SK-N-SH (cell line): ENCODE results near the gene CIAO3. TPM values are rescaled to one million over a fixed set of nuclear protein-coding genes. Genes with fewer than 3 reads are reported as not detected.

Experiments used
- CTCF ChIA-PET: fragments of 300-600, 350-600 bp; formaldehyde crosslinking; extraction: SDS; loops from one replicate; lab custom pipeline; 2021; lab: Yijun Ruan, JAX
- POLR2A ChIA-PET: fragments of 350-600 bp; sonication (Branson Sonifier 250); formaldehyde crosslinking; extraction: SDS; loops from one replicate; lab custom pipeline; 2020; ENCODE audit warnings: antibody characterized with exemption, inconsistent platforms; lab: Yijun Ruan, JAX
- DNase-seq: peaks from one replicate; pipeline ENCODE4 v3.0.0; 2012
- H2AFZ ChIP-seq: fragments of 200-600 bp; sonication (generic); 2 replicates; pipeline ENCODE4 v1.8.1; 2016; ENCODE audit warnings: antibody characterized with exemption, mild to moderate bottlenecking, low read depth
- H3F3A ChIP-seq: fragments of 200-600 bp; sonication (generic); replicated peaks from 2 replicates; pipeline ENCODE3; 2016; ENCODE audit warnings: antibody characterized with exemption, mild to moderate bottlenecking; ENCODE audit not compliant: insufficient read depth
- H3K27ac ChIP-seq, 2 experiments: fragments of 200-500 bp in 1 of 2; fragments of 200-600 bp in 1 of 2; sonication (Bioruptor generic) in 1 of 2; sonication (generic), shearing (Covaris generic) in 1 of 2; 2 replicates each; pipeline versions ENCODE4 v1.5.1 to v1.6.1; 2014 to 2016; ENCODE audit warnings: low read depth in 2 of 2, inconsistent platforms in 1 of 2, low read length in 1 of 2, mild to moderate bottlenecking in 1 of 2, mixed read lengths in 1 of 2
- H3K27me3 ChIP-seq: fragments of 200-600 bp; sonication (generic), shearing (Covaris generic); 2 replicates; pipeline ENCODE4 v1.6.1; 2016; ENCODE audit warnings: mixed run types; ENCODE audit not compliant: insufficient read depth
- H3K36me3 ChIP-seq, 2 experiments: fragments of 200-500 bp in 1 of 2; fragments of 200-600 bp in 1 of 2; sonication (Bioruptor generic) in 1 of 2; sonication (generic) in 1 of 2; replicated peaks in 1 of 2; 2 replicates each; pipeline versions ENCODE3 to v1.5.1; 2014 to 2016; ENCODE audit warnings: low read length in 1 of 2, mild to moderate bottlenecking in 1 of 2; ENCODE audit not compliant: insufficient read depth in 2 of 2, control insufficient read depth in 1 of 2
- H3K4me1 ChIP-seq, 2 experiments: fragments of 200-500 bp in 1 of 2; fragments of 200-600 bp in 1 of 2; sonication (Bioruptor generic) in 1 of 2; sonication (generic), shearing (Covaris generic) in 1 of 2; 2 replicates each; pipeline versions ENCODE4 v1.5.1 to v1.6.1; 2014 to 2016; ENCODE audit warnings: low read depth in 1 of 2, low read length in 1 of 2, mixed run types in 1 of 2; ENCODE audit not compliant: insufficient read depth in 2 of 2, control insufficient read depth in 1 of 2
- H3K4me2 ChIP-seq: fragments of 200-600 bp; sonication (generic), shearing (Covaris generic); 2 replicates; pipeline ENCODE4 v1.6.1; 2017; ENCODE audit warnings: mixed run types
- H3K4me3 ChIP-seq, 2 experiments: fragments of 200-500 bp in 1 of 2; fragments of 200-600 bp in 1 of 2; sonication (Bioruptor generic) in 1 of 2; sonication (generic), shearing (Covaris generic) in 1 of 2; 2 replicates each; pipeline versions ENCODE4 v1.5.1 to v1.8.1; 2014 to 2016; ENCODE audit warnings: low read depth in 2 of 2, inconsistent platforms in 1 of 2, low read length in 1 of 2, mild to moderate bottlenecking in 1 of 2, mixed read lengths in 1 of 2, moderate library complexity in 1 of 2
- H3K79me2 ChIP-seq: fragments of 200-600 bp; sonication (generic); 2 replicates; pipeline ENCODE4 v1.8.1; 2017; ENCODE audit warnings: mild to moderate bottlenecking; ENCODE audit not compliant: insufficient read depth
- H3K9ac ChIP-seq: fragments of 200-600 bp; sonication (generic); 2 replicates; pipeline ENCODE4 v1.6.1; 2017; ENCODE audit warnings: mixed run types
- H3K9me2 ChIP-seq: fragments of 200-600 bp; sonication (generic); 2 replicates; pipeline ENCODE4 v1.6.1; 2017; ENCODE audit warnings: mixed run types
- H3K9me3 ChIP-seq: fragments of 200-600 bp; sonication (generic); 2 replicates; pipeline ENCODE4 v1.6.1; 2017; ENCODE audit warnings: mixed run types, mild to moderate bottlenecking, moderate library complexity
- H4K20me1 ChIP-seq: fragments of 200-600 bp; sonication (generic); 2 replicates; pipeline ENCODE4 v1.6.1; 2017; ENCODE audit warnings: mild to moderate bottlenecking, mixed run types; ENCODE audit not compliant: insufficient read depth
- CHD2 ChIP-seq: fragments of 150-350 bp; IDR thresholded peaks from 2 replicates; pipeline ENCODE4 v1.6.1; 2018; ENCODE audit warnings: low read length; ENCODE audit not compliant: partially characterized antibody
- EP300 ChIP-seq, 2 experiments: IDR thresholded peaks; 2 replicates each; pipeline versions ENCODE4 v1.4.0 to v1.6.1; 2012; ENCODE audit warnings: borderline replicate concordance in 1 of 2, low read depth in 1 of 2, low read length in 1 of 2
- EZH2phosphoT487 ChIP-seq: fragments of 200-600 bp; sonication (generic); IDR thresholded peaks from 2 replicates; pipeline ENCODE4 v1.6.1; 2017; ENCODE audit warnings: low read depth, mixed run types, mild to moderate bottlenecking, antibody characterized with exemption, moderate library complexity, borderline replicate concordance
- FOSL2 ChIP-seq: IDR thresholded peaks from 2 replicates; pipeline ENCODE4 v1.4.0; 2012; ENCODE audit warnings: low read depth, mild to moderate bottlenecking, moderate library complexity, borderline replicate concordance
- FOXJ3 ChIP-seq: sonication (generic); formaldehyde crosslinking; IDR thresholded peaks from 2 replicates; pipeline ENCODE4 v1.5.1; 2020; ENCODE audit warnings: mild to moderate bottlenecking, missing genetic modification reagents
- FOXM1 ChIP-seq: IDR thresholded peaks from 2 replicates; pipeline ENCODE4 v1.4.0; 2012; ENCODE audit warnings: low read depth, mild to moderate bottlenecking
- GABPA ChIP-seq: IDR thresholded peaks from 2 replicates; pipeline ENCODE4 v1.4.0; 2012; ENCODE audit warnings: low read depth, mild to moderate bottlenecking
- GATA2 ChIP-seq: sonication (generic); formaldehyde crosslinking; IDR thresholded peaks from 2 replicates; pipeline ENCODE4 v1.5.0; 2020; ENCODE audit warnings: mild to moderate bottlenecking, missing genetic modification reagents
- JUND ChIP-seq: IDR thresholded peaks from 2 replicates; pipeline ENCODE4 v1.4.0; 2012
- MEF2A ChIP-seq: IDR thresholded peaks from 2 replicates; pipeline ENCODE4 v1.4.0; 2012; ENCODE audit warnings: low read depth, borderline replicate concordance
- NRF1 ChIP-seq: IDR thresholded peaks from 2 replicates; pipeline ENCODE4 v1.6.1; 2012; ENCODE audit warnings: low read depth, mild to moderate bottlenecking, low read length
- POLR2AphosphoS5 ChIP-seq: IDR thresholded peaks from 2 replicates; pipeline ENCODE4 v1.6.1; 2012; ENCODE audit warnings: low read depth, low read length
- RAD21 ChIP-seq: IDR thresholded peaks from 2 replicates; pipeline ENCODE4 v1.6.1; 2012; ENCODE audit warnings: mild to moderate bottlenecking, low read length
- RFX5 ChIP-seq: IDR thresholded peaks from 2 replicates; pipeline ENCODE4 v1.6.1; 2012; ENCODE audit warnings: mild to moderate bottlenecking, improper control_type of control experiment, low read length
- RXRA ChIP-seq: IDR thresholded peaks from 2 replicates; pipeline ENCODE4 v1.4.0; 2012; ENCODE audit warnings: low read depth, mild to moderate bottlenecking, borderline replicate concordance
- SIN3A ChIP-seq: IDR thresholded peaks from 2 replicates; pipeline ENCODE4 v1.6.1; 2012; ENCODE audit warnings: low read depth, mild to moderate bottlenecking, low read length, moderate library complexity, borderline replicate concordance
- SMC3 ChIP-seq: IDR thresholded peaks from 2 replicates; pipeline ENCODE4 v1.6.1; 2012; ENCODE audit warnings: low read depth, low read length, improper control_type of control experiment
- TAF1 ChIP-seq: IDR thresholded peaks from 2 replicates; pipeline ENCODE4 v1.6.1; 2012; ENCODE audit warnings: low read depth, mild to moderate bottlenecking, low read length, moderate library complexity, borderline replicate concordance
- TCF12 ChIP-seq: IDR thresholded peaks from 2 replicates; pipeline ENCODE4 v1.4.0; 2012
- TEAD4 ChIP-seq: IDR thresholded peaks from 2 replicates; pipeline ENCODE4 v1.4.0; 2012; ENCODE audit warnings: mild to moderate bottlenecking, borderline replicate concordance; ENCODE audit not compliant: insufficient read depth
- YY1 ChIP-seq: IDR thresholded peaks from 2 replicates; pipeline ENCODE4 v1.4.0; 2012; ENCODE audit warnings: low read depth, mild to moderate bottlenecking
- WGBS: methylation state at CpG from one replicate; pipeline ENCODE4 v1.1.6; 2017; ENCODE audit warnings: low lambda C conversion rate; 5-methylcytosine and 5-hydroxymethylcytosine counted together
- polyA plus RNA-seq, 3 experiments: library from polyadenylated mRNA; depleted of rRNA; stranded (reverse); fragments of >200 nt; gene quantifications; 2 replicates each; pipeline ENCODE4 v1.2.3, GENCODE V29; 2012
- TF ChIP-seq, protein P1 (sequence below): IDR thresholded peaks from 2 replicates; pipeline ENCODE4 v1.4.0; 2012; ENCODE audit warnings: low read depth, borderline replicate concordance
- TF ChIP-seq, protein P2 (sequence below): IDR thresholded peaks from 2 replicates; pipeline ENCODE4 v1.4.0; 2012; ENCODE audit warnings: low read depth
- TF ChIP-seq, protein P3 (sequence below): IDR thresholded peaks from 2 replicates; pipeline ENCODE4 v1.6.1; 2012; ENCODE audit warnings: mild to moderate bottlenecking, low read depth, low read length, moderate library complexity
- TF ChIP-seq, protein P4 (sequence below): fragments of 150-350 bp; IDR thresholded peaks from 2 replicates; pipeline ENCODE4 v1.6.1; 2016; ENCODE audit warnings: mild to moderate bottlenecking, low read depth, low read length
- TF ChIP-seq, protein P5 (sequence below): fragments of 200-600 bp; sonication (generic); IDR thresholded peaks from 2 replicates; pipeline ENCODE4 v1.6.1; 2017; ENCODE audit warnings: antibody characterized with exemption, mild to moderate bottlenecking, moderate library complexity

Gene CIAO3
- polyA plus RNA-seq, 1 of the 3 experiments (the other 2 are of a cell fraction) = 14.4 TPM

DNA sequence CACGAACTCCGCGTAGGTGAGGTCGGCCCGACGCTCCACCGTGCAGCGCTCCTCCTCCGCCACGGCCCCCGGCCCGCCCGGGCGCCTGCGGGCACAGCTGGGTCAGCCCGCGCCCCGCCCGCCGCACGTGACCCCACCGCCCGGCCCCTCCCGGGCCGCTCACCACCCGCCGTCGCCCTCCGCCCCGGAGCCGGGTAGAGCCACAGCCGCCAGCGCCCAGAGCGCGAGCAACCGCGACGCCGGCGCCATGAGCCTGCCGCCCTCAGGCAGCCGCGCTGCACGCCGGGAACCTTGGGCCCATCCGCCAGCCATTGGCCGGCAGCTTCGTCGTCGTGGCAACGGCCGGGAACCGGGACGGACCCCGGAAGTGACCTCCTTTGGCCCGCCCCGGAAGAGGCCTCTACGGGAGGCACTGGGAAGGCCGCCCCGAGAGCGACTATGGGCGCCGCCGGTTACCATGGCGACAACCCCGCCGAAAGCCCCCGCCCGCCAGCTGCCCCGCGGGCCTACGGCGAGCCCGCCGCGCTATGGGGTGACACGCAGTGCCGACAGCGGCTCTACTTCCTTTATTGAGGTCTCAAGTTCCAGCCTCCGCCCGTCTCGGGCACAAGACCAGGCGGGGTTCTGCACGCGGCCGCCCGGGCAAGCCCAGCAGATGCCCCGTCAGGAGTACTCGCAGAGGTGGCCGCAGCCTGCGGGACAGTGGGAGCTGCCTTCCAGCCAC lies 56.6 kb downstream of the CIAO3 start, which contains the start of gene JMJD8:
Gene JMJD8 (minus strand): TSS at position 264 of the 724 bp plus-strand sequence. CDS start 15 bp downstream, at position 249.
- Histone ChIP-seq H3F3A (peaks cover 10% of the 10 kb centered on the region), H3K9me2 (no peaks in the 10 kb centered on the region), H3K27ac (peak within 1 kb of the TSS; percentile 54 to 82), H3K27me3 (no peaks in the 10 kb centered on the region), H3K4me2 (peak within 1 kb of the TSS; percentile 90), H3K4me1 (peaks cover 8 to 53% of the 10 kb centered on the region in 2 experiments; a peak in 3 of 4 replicates), H3K4me3 (peak within 1 kb of the TSS; percentile 60 to 68), H3K9ac (peak within 1 kb of the TSS; percentile 49), H4K20me1 (peaks cover 23% of the 10 kb centered on the region), H3K9me3 (no peaks in the 10 kb centered on the region), H3K36me3 (peaks cover 13 to 39% of the 10 kb centered on the region in 2 experiments), H2AFZ (no peak within 1 kb of the TSS), H3K79me2 (peaks cover 39% of the 10 kb centered on the region)
- peak; percentile 97 for DNase-seq
- WGBS = no CpG with 5 or more reads among the region's 91 CpGs
- POLR2A ChIA-PET = interaction anchor here (0.7 to 1.2 kb wide), 6 partner anchors 8 to 38 kb away, joined by 3 to 5 read pairs (median 4); partner anchors contain the start of genes ANTKMT and RHOT2
- CTCF ChIA-PET = interaction anchor here (0.6 to 5.9 kb wide), 8 partner anchors 15 to 322 kb away, joined by 3 to 38 read pairs (median 3); partner anchors contain the start of genes METTL26 and RHOT2
- TF ChIP-seq RAD21 (no peak), JUND (peak; percentile 6; the same call in 1 of the 2 replicates), GABPA (peak; percentile 94), FOSL2 (no peak), MEF2A (no peak), EP300 (IDR thresholded peaks at IDR 0.05; ENCODE audit: borderline replicate concordance in 1 of 2, low read depth in 1 of 2, low read length in 1 of 2) (no peak), NRF1 (no peak), YY1 (peak; percentile 84; the same call in 1 of the 2 replicates), RXRA (no peak; the same call in 1 of the 2 replicates), POLR2AphosphoS5 (peak; percentile 81), TEAD4 (no peak), SMC3 (no peak), SIN3A (peak; percentile 87; the same call in 1 of the 2 replicates), FOXM1 (no peak; the same call in 1 of the 2 replicates), TCF12 (peak; percentile 16; the same call in 1 of the 2 replicates), TAF1 (peak; percentile 74), GATA2 (CRISPR knock-in tag) (no peak), EZH2phosphoT487 (no peak), RFX5 (no peak), CHD2 (peak; percentile 64), FOXJ3 (CRISPR knock-in tag) (no peak)
- TF ChIP-seq, protein P1, sequence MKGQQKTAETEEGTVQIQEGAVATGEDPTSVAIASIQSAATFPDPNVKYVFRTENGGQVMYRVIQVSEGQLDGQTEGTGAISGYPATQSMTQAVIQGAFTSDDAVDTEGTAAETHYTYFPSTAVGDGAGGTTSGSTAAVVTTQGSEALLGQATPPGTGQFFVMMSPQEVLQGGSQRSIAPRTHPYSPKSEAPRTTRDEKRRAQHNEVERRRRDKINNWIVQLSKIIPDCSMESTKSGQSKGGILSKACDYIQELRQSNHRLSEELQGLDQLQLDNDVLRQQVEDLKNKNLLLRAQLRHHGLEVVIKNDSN = no peak
- TF ChIP-seq, protein P2, sequence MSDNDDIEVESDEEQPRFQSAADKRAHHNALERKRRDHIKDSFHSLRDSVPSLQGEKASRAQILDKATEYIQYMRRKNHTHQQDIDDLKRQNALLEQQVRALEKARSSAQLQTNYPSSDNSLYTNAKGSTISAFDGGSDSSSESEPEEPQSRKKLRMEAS = peak; percentile 91
- TF ChIP-seq, protein P3, sequence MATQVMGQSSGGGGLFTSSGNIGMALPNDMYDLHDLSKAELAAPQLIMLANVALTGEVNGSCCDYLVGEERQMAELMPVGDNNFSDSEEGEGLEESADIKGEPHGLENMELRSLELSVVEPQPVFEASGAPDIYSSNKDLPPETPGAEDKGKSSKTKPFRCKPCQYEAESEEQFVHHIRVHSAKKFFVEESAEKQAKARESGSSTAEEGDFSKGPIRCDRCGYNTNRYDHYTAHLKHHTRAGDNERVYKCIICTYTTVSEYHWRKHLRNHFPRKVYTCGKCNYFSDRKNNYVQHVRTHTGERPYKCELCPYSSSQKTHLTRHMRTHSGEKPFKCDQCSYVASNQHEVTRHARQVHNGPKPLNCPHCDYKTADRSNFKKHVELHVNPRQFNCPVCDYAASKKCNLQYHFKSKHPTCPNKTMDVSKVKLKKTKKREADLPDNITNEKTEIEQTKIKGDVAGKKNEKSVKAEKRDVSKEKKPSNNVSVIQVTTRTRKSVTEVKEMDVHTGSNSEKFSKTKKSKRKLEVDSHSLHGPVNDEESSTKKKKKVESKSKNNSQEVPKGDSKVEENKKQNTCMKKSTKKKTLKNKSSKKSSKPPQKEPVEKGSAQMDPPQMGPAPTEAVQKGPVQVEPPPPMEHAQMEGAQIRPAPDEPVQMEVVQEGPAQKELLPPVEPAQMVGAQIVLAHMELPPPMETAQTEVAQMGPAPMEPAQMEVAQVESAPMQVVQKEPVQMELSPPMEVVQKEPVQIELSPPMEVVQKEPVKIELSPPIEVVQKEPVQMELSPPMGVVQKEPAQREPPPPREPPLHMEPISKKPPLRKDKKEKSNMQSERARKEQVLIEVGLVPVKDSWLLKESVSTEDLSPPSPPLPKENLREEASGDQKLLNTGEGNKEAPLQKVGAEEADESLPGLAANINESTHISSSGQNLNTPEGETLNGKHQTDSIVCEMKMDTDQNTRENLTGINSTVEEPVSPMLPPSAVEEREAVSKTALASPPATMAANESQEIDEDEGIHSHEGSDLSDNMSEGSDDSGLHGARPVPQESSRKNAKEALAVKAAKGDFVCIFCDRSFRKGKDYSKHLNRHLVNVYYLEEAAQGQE = 0 out of 2 replicates have a peak, but pooled peaks have one; percentile 12
- TF ChIP-seq, protein P4, sequence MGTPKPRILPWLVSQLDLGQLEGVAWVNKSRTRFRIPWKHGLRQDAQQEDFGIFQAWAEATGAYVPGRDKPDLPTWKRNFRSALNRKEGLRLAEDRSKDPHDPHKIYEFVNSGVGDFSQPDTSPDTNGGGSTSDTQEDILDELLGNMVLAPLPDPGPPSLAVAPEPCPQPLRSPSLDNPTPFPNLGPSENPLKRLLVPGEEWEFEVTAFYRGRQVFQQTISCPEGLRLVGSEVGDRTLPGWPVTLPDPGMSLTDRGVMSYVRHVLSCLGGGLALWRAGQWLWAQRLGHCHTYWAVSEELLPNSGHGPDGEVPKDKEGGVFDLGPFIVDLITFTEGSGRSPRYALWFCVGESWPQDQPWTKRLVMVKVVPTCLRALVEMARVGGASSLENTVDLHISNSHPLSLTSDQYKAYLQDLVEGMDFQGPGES = no peak
- TF ChIP-seq, protein P5, sequence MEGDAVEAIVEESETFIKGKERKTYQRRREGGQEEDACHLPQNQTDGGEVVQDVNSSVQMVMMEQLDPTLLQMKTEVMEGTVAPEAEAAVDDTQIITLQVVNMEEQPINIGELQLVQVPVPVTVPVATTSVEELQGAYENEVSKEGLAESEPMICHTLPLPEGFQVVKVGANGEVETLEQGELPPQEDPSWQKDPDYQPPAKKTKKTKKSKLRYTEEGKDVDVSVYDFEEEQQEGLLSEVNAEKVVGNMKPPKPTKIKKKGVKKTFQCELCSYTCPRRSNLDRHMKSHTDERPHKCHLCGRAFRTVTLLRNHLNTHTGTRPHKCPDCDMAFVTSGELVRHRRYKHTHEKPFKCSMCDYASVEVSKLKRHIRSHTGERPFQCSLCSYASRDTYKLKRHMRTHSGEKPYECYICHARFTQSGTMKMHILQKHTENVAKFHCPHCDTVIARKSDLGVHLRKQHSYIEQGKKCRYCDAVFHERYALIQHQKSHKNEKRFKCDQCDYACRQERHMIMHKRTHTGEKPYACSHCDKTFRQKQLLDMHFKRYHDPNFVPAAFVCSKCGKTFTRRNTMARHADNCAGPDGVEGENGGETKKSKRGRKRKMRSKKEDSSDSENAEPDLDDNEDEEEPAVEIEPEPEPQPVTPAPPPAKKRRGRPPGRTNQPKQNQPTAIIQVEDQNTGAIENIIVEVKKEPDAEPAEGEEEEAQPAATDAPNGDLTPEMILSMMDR = no peak
